ENCODE data around the gene SRRM1. TPM values are rescaled to one million over a fixed set of nuclear protein-coding genes. Genes with fewer than 3 reads are reported as not detected.

The SRRM1 gene
- 58.8 TPM for total RNA-seq
- long read RNA-seq, full-length matches to known transcripts: 3 of 10 reads
- long read RNA-seq, partial matches to known transcripts: 3 of 10 reads
- long read RNA-seq, other reads (novel, unspliced or antisense): 4 of 10 reads

GRCh38 chr1:24642481-24643362 lies at the start of gene SRRM1:
Gene SRRM1 (plus strand): TSS chr1:24643302. CDS start chr1:24643327, 25 bp downstream.
- peak; percentile 98 for ATAC-seq
- intact Hi-C loops (cut with DNase I): loop anchor here (5.0 kb wide), 1 partner anchor 225 kb away; the partner anchor contains the start of gene NIPAL3
- peak; percentile 99 for DNase-seq (ENCODE audit: missing footprints)

- ATAC-seq (no peak), DNase-seq (ENCODE audit: missing footprints) (no peak)
- intact Hi-C loops (cut with DNase I): no loop called here
Observed at GRCh38 chr1:24594328-24594598, 48.8 kb upstream of the SRRM1 start.

GRCh38 chr1:24596401-24596880 lies 46.7 kb upstream of the SRRM1 start:
- DNase-seq (ENCODE audit: missing footprints) (no peak), ATAC-seq (no peak)
- intact Hi-C loops (cut with DNase I): no loop called here

GRCh38 chr1:24599265-24599664 lies 43.8 kb upstream of the SRRM1 start:
- DNase-seq (ENCODE audit: missing footprints) (no peak), ATAC-seq (no peak)
- intact Hi-C loops (cut with DNase I): no loop called here

- ATAC-seq (no peak), DNase-seq (ENCODE audit: missing footprints) (no peak)
- intact Hi-C loops (cut with DNase I): no loop called here
Observed at GRCh38 chr1:24600551-24600950, 42.6 kb upstream of the SRRM1 start.

GRCh38 chr1:24605534-24606295 lies 37.4 kb upstream of the SRRM1 start:
- no peak for ATAC-seq
- no peak for DNase-seq (ENCODE audit: missing footprints)
- intact Hi-C loops (cut with DNase I): no loop called here

GRCh38 chr1:24606296-24606605 lies 36.9 kb upstream of the SRRM1 start:
- ATAC-seq (no peak), DNase-seq (ENCODE audit: missing footprints) (no peak)
- intact Hi-C loops (cut with DNase I): no loop called here

- ATAC-seq (no peak), DNase-seq (ENCODE audit: missing footprints) (no peak)
- intact Hi-C loops (cut with DNase I): no loop called here
Observed at GRCh38 chr1:24606621-24607020, 36.5 kb upstream of the SRRM1 start.

- ATAC-seq: no peak
- intact Hi-C loops (cut with DNase I): no loop called here
Observed at GRCh38 chr1:24609949-24610517, 33.1 kb upstream of the SRRM1 start.

GRCh38 chr1:24619376-24619775 lies 23.7 kb upstream of the SRRM1 start:
- no peak for DNase-seq (ENCODE audit: missing footprints)
- intact Hi-C loops (cut with DNase I): no loop called here
- ATAC-seq: no peak

More at GRCh38 chr1:24609949-24610517, 33.1 kb upstream of the SRRM1 start:
- no peak for DNase-seq (ENCODE audit: missing footprints)

- ATAC-seq (no peak), DNase-seq (ENCODE audit: missing footprints) (no peak)
- intact Hi-C loops (cut with DNase I): no loop called here
Observed at GRCh38 chr1:24620678-24621077, 22.4 kb upstream of the SRRM1 start.

- intact Hi-C loops (cut with DNase I): no loop called here
- no peak for ATAC-seq
- DNase-seq (ENCODE audit: missing footprints): no peak
Observed at GRCh38 chr1:24621121-24621520, 22.0 kb upstream of the SRRM1 start.

GRCh38 chr1:24622218-24622617 lies 20.9 kb upstream of the SRRM1 start:
- intact Hi-C loops (cut with DNase I): no loop called here
- DNase-seq (ENCODE audit: missing footprints): no peak
- no peak for ATAC-seq

- intact Hi-C loops (cut with DNase I): no loop called here
- ATAC-seq (no peak), DNase-seq (ENCODE audit: missing footprints) (no peak)
Observed at GRCh38 chr1:24632832-24633175, 10.3 kb upstream of the SRRM1 start.

GRCh38 chr1:24635195-24635843 lies 7.8 kb upstream of the SRRM1 start:
- ATAC-seq (no peak), DNase-seq (ENCODE audit: missing footprints) (no peak)

GRCh38 chr1:24636661-24637357 lies 6.3 kb upstream of the SRRM1 start:
- intact Hi-C loops (cut with DNase I): loop anchor here (5.0 kb wide), 1 partner anchor 440 kb away; no protein-coding TSS in a partner anchor
- no peak for ATAC-seq
- no peak for DNase-seq (ENCODE audit: missing footprints)

More at GRCh38 chr1:24635195-24635843, 7.8 kb upstream of the SRRM1 start:
- intact Hi-C loops (cut with DNase I): loop anchor here (1.0 to 5.0 kb wide), 2 partner anchors 93 to 438 kb away; no protein-coding TSS in a partner anchor

GRCh38 chr1:24639094-24639493 lies 4.0 kb upstream of the SRRM1 start:
- DNase-seq (ENCODE audit: missing footprints) (no peak), ATAC-seq (no peak)
- intact Hi-C loops (cut with DNase I): loop anchor here (5.0 kb wide), 1 partner anchor 442 kb away; no protein-coding TSS in a partner anchor

GRCh38 chr1:24639881-24640280 lies 3.2 kb upstream of the SRRM1 start:
- ATAC-seq (no peak), DNase-seq (ENCODE audit: missing footprints) (no peak)
- intact Hi-C loops (cut with DNase I): loop anchor here (5.0 kb wide), 2 partner anchors 223 to 443 kb away; partner anchors contain the start of gene NIPAL3
